Testis (tissue), 5 donors: Measurements from ENCODE around the gene ASAH2B. TPM values are rescaled to one million over a fixed set of nuclear protein-coding genes. Genes with fewer than 3 reads are reported as not detected.
"Not testable (repeated sequence)": the region's sequence is repeated elsewhere in the genome, so short reads cannot be mapped to it uniquely, and the experiment has no call there.

Experiments
- DNase-seq: peaks from one replicate; pipeline ENCODE4 v3.0.0-alpha.2; 2019
- H3K27ac ChIP-seq, 2 donors: fragments of 200-600 bp; sonication (generic); one replicate each; pipeline ENCODE4 v1.5.1; 2019
- H3K27me3 ChIP-seq: fragments of 200-600 bp; sonication (generic); one replicate; pipeline ENCODE4 v1.5.1; 2019
- H3K36me3 ChIP-seq: fragments of 200-600 bp; sonication (generic); one replicate; pipeline ENCODE4 v1.5.1; 2017; ENCODE audit warnings: low read depth; ENCODE audit errors: missing control alignments
- H3K4me1 ChIP-seq: fragments of 200-600 bp; sonication (generic); one replicate; pipeline ENCODE4 v1.5.1; 2019
- H3K4me3 ChIP-seq, 2 donors: fragments of 200-600 bp; sonication (generic); one replicate each; pipeline ENCODE4 v1.5.1; 2017 to 2019
- H3K9me3 ChIP-seq: fragments of 200-600 bp; sonication (generic); one replicate; pipeline ENCODE4 v1.5.1; 2017
- POLR2A ChIP-seq: fragments of 450-650 bp; IDR thresholded peaks from one replicate; pipeline ENCODE4 v1.6.1; 2017; ENCODE audit warnings: antibody characterized with exemption, mild to moderate bottlenecking, moderate library complexity
- WGBS, 2 donors: methylation state at CpG; one replicate each; pipeline ENCODE4 v1.1.5; 2018; 5-methylcytosine and 5-hydroxymethylcytosine counted together
- intact Hi-C: fragments of 100-400 bp; cut with DNase I; formaldehyde crosslinking; loops from one replicate; pipeline ENCODE4 v1.15.1; 2023; ENCODE audit warnings: low total_unique reads
- long read RNA-seq, 2 donors: transcript quantifications; one replicate each; lab custom pipeline, GENCODE V29; 2026
- polyA plus RNA-seq: library from polyadenylated mRNA; stranded (reverse); fragments of 350-450 nt; fragmentation: Illumina TruSeq; extraction: RNeasy Lipid Tissue Mini Kit (QIAGEN cat#74804); gene quantifications from one replicate; pipeline ENCODE4 v1.2.3, GENCODE V29; 2014; ENCODE audit warnings: low read depth, low replicate concordance; ENCODE audit not compliant: insufficient read depth
- total RNA-seq, 2 donors: library from RNA; depleted of rRNA; stranded (reverse); fragments of >200 nt; gene quantifications; one replicate each; pipeline ENCODE4 v1.2.3, GENCODE V29; 2016
- TF ChIP-seq, protein P1 (sequence below), 3 experiments: fragments of 450-650 bp in 2 of 3; fragments of 200-600 bp in 1 of 3; sonication (generic) in 1 of 3; IDR thresholded peaks; one replicate each; pipeline ENCODE4 v1.5.1; 2016 to 2019; ENCODE audit warnings: antibody characterized with exemption in 3 of 3, mild to moderate bottlenecking in 2 of 3, moderate library complexity in 1 of 3

Gene ASAH2B
- total RNA-seq (1 to 10 TPM; 6.6 to 10.0 TPM), polyA plus RNA-seq (4.1 TPM)
- long read RNA-seq, donor 1, full-length matches to known transcripts: 6 of 6 reads
- long read RNA-seq, donor 1, partial matches to known transcripts: 0 of 6 reads
- long read RNA-seq, donor 1, other reads (novel, unspliced or antisense): 0 of 6 reads
- long read RNA-seq, donor 2, full-length matches to known transcripts: 1 of 1 reads
- long read RNA-seq, donor 2, partial matches to known transcripts: 0 of 1 reads
- long read RNA-seq, donor 2, other reads (novel, unspliced or antisense): 0 of 1 reads

DNA sequence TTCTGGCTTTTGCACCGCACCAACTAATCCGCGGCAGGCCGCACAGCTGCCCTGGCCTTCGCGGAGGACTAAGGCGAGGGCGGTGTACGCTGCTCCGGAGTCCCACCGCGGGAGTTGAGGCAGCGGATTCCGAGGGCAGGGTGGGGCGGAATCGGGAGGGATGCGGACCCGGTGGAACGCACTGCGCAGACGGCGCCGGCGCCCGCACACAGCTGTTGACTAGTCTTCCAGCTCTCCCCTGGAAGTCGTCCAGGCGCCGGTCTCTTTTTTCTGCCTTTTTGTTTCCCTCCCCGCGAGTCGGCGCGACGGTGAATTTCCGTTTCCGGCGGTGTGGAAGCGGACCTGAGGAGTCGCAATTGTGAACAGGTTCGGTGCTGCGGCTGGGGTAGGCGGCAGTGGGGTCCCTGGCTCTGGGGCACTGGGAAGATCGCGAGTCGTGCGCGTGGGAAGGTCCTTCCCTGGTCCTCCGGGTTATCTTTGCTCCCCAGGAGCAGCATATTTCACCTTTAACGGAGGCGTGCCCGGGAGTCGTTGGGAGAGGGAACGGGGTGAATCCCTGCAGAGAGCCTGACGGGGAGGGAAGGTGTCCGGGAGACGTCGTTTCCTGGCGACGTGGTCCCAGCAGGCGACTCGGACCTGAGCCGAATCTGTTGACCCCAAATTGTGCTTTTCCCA, at the start of gene ASAH2B:
Gene ASAH2B, plus strand, starts transcription at position 319 of the 675 bp plus-strand sequence. CDS start 5,195 bp downstream, outside the sequence.
- Histone ChIP-seq H3K27ac (peak within 1 kb of the TSS; percentile 84), H3K27me3 (no peaks in the 10 kb centered on the region), H3K4me1 (no peaks in the 10 kb centered on the region), H3K9me3 (no peaks in the 10 kb centered on the region), H3K4me3 (peak within 1 kb of the TSS; percentile 75 to 85), H3K36me3 (no peaks in the 10 kb centered on the region)
- DNase-seq: peak; percentile 92
- WGBS, 2 donors: 0% methylated on average over 50 to 54 of the region's 62 CpGs
- TF ChIP-seq, protein P1, sequence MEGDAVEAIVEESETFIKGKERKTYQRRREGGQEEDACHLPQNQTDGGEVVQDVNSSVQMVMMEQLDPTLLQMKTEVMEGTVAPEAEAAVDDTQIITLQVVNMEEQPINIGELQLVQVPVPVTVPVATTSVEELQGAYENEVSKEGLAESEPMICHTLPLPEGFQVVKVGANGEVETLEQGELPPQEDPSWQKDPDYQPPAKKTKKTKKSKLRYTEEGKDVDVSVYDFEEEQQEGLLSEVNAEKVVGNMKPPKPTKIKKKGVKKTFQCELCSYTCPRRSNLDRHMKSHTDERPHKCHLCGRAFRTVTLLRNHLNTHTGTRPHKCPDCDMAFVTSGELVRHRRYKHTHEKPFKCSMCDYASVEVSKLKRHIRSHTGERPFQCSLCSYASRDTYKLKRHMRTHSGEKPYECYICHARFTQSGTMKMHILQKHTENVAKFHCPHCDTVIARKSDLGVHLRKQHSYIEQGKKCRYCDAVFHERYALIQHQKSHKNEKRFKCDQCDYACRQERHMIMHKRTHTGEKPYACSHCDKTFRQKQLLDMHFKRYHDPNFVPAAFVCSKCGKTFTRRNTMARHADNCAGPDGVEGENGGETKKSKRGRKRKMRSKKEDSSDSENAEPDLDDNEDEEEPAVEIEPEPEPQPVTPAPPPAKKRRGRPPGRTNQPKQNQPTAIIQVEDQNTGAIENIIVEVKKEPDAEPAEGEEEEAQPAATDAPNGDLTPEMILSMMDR (IDR thresholded peaks at IDR 0.05): no peak
- no peak for TF ChIP-seq POLR2A
- intact Hi-C loops: no loop called here

DNA sequence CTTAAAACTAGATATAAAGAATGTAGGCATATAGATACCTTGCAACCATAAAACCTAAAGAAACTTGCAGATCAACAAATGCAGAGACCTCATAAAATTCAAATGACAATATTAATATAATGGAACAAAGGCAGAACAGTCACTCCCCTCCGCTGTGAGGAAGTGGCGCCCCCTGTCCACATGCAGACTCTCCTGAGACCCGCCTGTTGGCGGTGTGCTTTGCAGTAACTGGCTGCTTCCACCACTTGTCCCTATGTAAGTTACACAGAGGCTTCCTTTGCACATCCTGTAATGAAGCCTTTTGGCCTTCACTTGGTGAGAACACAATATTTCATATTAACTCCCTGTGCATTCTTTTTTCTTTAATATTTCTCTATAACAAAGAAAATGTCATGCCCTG, 41.9 kb upstream of the ASAH2B start:
- intact Hi-C loops: not testable (repeated sequence)
- no CpG with 5 or more reads among the region's 4 CpGs for WGBS, 2 donors

DNA sequence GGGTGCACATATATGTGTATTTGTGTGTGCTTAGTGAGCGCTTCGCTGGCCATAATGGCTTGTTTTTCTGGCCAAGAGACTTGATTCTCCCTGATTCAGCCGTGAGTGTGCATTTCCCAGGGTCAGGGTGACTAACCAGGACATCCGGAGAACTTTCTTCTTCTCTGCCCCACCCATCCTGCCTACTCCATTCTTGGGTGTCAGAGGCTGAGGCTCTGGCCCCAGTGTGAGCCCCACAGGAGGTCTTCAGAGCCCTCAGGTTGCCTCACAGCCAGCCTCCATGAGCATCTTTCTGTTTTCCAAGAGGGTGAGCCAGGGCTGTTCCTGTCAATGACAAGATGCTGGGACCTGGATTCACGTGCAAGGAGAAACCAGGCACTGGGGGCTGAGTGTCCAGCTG, 37.8 kb upstream of the ASAH2B start:
- H3K4me1 ChIP-seq, H3K36me3 ChIP-seq, H3K4me3 ChIP-seq, H3K9me3 ChIP-seq, H3K27me3 ChIP-seq, intact Hi-C loops, DNase-seq, H3K27ac ChIP-seq: not testable (repeated sequence)
- WGBS, 2 donors: 73% methylated on average over 2 of the region's 5 CpGs; no CpG with 5 or more reads in 1 of the 2 donors

More for the DNA sequence above, 41.9 kb upstream of the ASAH2B start:
- H3K4me1 ChIP-seq, DNase-seq, H3K27me3 ChIP-seq, H3K9me3 ChIP-seq, H3K27ac ChIP-seq, H3K36me3 ChIP-seq, H3K4me3 ChIP-seq: not testable (repeated sequence)

DNA sequence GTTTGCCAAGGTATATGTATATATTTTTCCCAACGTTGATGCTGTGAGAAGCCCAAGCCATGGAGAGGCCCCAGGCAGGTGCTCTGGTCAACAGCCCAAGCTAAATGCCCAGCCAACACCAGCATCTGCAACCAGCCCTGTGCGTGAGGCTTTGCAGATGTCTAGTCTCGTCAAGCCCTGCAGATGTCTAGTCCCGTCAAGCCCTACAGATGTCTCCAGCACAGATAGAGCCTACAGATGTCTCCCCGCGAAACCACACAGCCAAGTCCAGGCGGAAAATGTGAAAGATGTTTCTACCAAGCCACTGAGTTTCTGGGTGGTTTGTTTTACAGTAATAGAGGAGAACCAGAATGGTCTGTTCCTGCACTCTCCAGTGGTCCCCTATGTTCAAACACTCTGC, 36.7 kb upstream of the ASAH2B start:
- H3K36me3 ChIP-seq, H3K4me3 ChIP-seq, DNase-seq, H3K9me3 ChIP-seq, H3K27me3 ChIP-seq, H3K27ac ChIP-seq, intact Hi-C loops, H3K4me1 ChIP-seq: not testable (repeated sequence)
- WGBS, 2 donors: 67 to 91% methylated on average over 1 to 6 of the region's 7 CpGs

DNA sequence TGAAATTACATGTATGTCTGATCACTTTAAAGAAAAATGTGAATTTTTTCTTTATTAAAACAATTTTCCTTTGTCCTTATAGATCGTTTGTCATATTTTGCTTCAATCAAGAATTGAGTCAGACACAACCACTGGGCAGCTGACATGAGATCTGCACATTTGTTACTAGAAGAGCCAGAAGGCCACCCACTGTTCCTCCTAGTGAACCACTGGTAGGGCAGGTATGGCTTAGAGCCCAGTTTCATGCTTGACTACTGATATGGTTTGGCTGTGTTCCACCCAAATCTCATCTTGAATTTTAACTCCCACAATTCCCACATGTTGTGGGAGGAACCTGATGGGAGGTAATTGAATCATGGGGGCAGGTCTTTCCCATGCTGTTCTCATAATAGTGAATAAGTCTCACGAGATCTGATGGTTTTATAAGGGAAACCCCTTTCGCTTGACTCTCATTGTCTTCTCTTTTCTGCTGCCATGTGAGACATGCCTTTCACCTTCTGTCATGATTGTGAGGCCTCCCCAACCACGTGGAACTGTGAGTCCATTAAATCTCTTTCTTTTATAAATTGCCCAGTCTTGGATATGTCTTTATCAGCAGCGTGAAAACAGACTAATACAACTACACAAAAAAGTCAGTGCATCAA, 35.2 kb upstream of the ASAH2B start:
- H3K27me3 ChIP-seq, H3K9me3 ChIP-seq, intact Hi-C loops, H3K36me3 ChIP-seq, H3K4me3 ChIP-seq, H3K27ac ChIP-seq, H3K4me1 ChIP-seq: not testable (repeated sequence)
- 49 to 55% methylated on average over 4 to 5 of the region's 5 CpGs for WGBS, 2 donors
- DNase-seq: peak; percentile 70

DNA sequence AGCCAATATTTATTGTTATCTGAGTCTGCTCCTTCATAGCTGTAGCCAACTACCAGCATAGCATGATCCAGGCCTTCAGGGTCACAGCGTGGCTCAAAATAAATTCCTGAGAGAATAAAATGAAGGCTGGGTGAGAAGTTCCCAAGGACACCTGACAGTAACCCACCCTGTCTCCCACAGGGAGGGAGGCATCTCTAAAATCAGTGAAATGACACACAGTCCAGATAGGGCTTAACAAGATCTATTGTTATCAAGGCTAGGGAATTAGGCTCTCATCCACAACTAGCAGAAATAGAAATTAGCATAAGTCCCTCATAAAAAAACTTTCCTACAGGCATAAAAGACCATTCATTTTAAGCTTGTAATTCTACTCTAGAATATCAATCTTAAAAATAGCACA, 33.7 kb upstream of the ASAH2B start:
- H3K9me3 ChIP-seq, H3K27me3 ChIP-seq, intact Hi-C loops, H3K36me3 ChIP-seq, H3K4me1 ChIP-seq, H3K27ac ChIP-seq, H3K4me3 ChIP-seq, DNase-seq: not testable (repeated sequence)
- WGBS, 2 donors: 37 to 61% methylated on average over 1 of the region's 1 CpG

DNA sequence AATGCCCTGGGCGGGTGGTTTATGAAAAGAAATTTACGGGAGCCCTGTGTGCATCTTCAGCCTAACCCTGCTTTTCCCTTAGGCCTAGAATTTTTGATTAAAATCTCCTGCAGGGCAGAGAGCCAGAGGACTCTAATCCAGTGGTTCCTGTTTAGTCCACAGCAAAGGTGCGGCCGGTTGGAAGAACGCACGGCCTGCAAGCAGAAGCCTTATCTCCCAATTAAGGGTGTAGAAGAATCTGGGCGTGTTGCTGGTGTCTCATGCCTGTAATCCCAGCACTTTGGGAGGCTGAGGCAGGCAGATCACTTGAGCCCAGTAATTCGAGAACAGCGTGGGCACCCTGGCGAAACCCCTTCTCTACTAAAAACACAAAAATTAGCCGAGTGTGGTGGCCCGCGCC, 29.5 kb upstream of the ASAH2B start:
- DNase-seq, H3K4me3 ChIP-seq, H3K27ac ChIP-seq, H3K9me3 ChIP-seq, H3K36me3 ChIP-seq, H3K4me1 ChIP-seq, H3K27me3 ChIP-seq, intact Hi-C loops: not testable (repeated sequence)
- 68 to 89% methylated on average over 7 to 10 of the region's 13 CpGs for WGBS, 2 donors

DNA sequence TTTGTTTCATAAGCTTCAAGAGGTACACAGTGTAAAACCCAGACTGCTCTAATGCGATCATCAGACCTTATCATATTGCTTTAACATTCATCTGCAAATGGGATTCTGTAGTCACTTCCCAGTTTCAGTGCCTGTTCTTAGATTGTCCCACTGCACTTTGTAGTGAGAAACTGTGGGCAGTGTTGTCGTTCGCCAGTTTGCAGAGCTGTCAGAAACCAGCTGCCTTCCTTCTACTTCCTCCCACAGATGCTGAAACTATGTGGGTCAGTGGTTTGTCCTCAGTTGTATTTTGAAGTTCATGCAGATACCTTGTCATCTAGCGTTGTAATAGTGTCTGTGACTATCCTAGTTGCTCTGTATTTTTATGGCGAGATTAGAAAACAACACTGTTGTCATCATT, 15.9 kb upstream of the ASAH2B start:
- H3K4me1 ChIP-seq, H3K4me3 ChIP-seq, intact Hi-C loops, H3K36me3 ChIP-seq, DNase-seq, H3K27ac ChIP-seq, H3K9me3 ChIP-seq, H3K27me3 ChIP-seq: not testable (repeated sequence)
- WGBS, 2 donors: 42 to 52% methylated on average over 5 of the region's 5 CpGs

DNA sequence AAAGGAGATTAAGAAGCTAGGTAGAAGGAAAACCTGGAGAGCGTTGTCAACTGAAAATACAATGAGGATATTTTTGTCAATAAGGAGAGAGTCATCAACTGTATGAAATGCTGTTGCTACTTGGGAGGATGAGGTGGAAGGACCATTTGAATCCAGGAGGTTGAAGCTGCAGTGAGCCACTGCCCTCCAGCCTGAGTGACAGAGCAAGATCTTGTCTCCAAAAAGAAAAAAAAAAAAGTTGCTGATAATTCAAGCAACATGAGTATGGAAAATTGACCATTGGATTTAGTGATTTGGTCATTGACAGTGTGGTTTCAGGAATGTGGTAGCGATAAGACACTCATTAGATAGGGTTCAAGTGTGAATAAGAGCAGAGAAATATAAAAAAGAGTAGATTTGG, 11.6 kb upstream of the ASAH2B start:
- H3K4me3 ChIP-seq, DNase-seq, intact Hi-C loops, H3K9me3 ChIP-seq, H3K27me3 ChIP-seq, H3K36me3 ChIP-seq, H3K4me1 ChIP-seq, H3K27ac ChIP-seq: not testable (repeated sequence)
- WGBS, 2 donors: 52 to 76% methylated on average over 2 of the region's 2 CpGs

DNA sequence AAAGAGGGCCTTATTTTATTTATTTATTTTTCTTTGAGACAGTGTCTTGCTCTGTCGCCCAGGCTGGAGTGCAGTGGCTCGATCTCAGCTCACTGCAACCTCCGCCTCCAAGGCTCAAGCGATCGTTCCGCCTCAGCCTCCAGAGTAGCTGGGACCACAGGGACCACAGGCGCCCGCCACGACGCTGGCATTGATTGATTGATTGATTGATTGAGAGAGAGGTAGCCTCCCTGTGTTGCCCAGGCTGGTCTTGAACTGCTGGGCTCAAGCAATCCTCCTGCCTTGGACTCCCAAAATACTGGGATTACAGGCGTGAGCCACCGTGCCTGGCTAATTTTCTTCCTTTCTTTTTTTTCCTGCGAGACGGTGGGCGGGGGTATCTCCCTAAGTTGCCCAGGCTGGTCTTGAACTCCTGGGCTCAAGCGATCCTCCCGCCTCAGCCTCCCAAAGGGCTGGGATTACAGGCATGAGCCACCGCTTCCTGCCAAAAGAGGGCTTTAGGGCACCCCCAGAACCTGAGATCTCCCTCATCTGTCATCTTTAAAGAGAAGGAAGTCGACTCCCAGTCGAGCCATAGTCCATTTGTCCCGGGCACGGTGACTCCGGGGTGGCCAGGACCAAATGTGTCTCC, 634 bp upstream of the ASAH2B start:
- intact Hi-C loops, H3K36me3 ChIP-seq, H3K27me3 ChIP-seq, H3K9me3 ChIP-seq, H3K4me1 ChIP-seq, DNase-seq: not testable (repeated sequence)
- 60 to 66% methylated on average over 22 to 23 of the region's 23 CpGs for WGBS, 2 donors
- H3K4me3 ChIP-seq: peak overlapping the region; percentile 75 to 85
- H3K27ac ChIP-seq: peak overlapping the region; percentile 84
